ENCODE results near the gene GATAD2B. TPM values are rescaled to one million over a fixed set of nuclear protein-coding genes. Genes with fewer than 3 reads are reported as not detected.

The GATAD2B gene
- 46.4 to 48.1 TPM (median 47.0 TPM) in 3 replicates for total RNA-seq
- long read RNA-seq, partial matches to known transcripts: 0 of 4 reads
- long read RNA-seq, other reads (novel, unspliced or antisense): 4 of 4 reads

- Mint-ChIP-seq H3K36me3 (ENCODE audit: low read depth) (no peaks in the 10 kb centered on the region), H3K27ac (ENCODE audit: unreplicated experiment) (peak within 1 kb of the TSS; percentile 97), H3K9me3 (ENCODE audit: low read depth) (no peaks in the 10 kb centered on the region), H3K4me1 (ENCODE audit: low read depth) (peaks cover 37% of the 10 kb centered on the region), H3K4me3 (ENCODE audit: unreplicated experiment) (peak within 1 kb of the TSS; percentile 94), H3K27me3 (ENCODE audit: low read depth) (no peaks in the 10 kb centered on the region)
- peak; percentile 99 for DNase-seq (ENCODE audit: low spot score)
- no peak for TF ChIP-seq CTCF (IDR thresholded peaks at IDR 0.05)
Observed at GRCh38 chr1:153922972-153923925, at the start of gene GATAD2B. TSS of gene GATAD2B (minus strand) at chr1:153922972. CDS start at chr1:153828347, 94,625 bp downstream.

- H3K27ac Mint-ChIP-seq (ENCODE audit: unreplicated experiment): no peak overlapping the region
- no peak for TF ChIP-seq CTCF (IDR thresholded peaks at IDR 0.05)
- no peaks in the 10 kb centered on the region for H3K9me3 Mint-ChIP-seq (ENCODE audit: low read depth)
- H3K4me1 Mint-ChIP-seq (ENCODE audit: low read depth): peaks cover 28% of the 10 kb centered on the region
- DNase-seq (ENCODE audit: low spot score): no peak
- H3K4me3 Mint-ChIP-seq (ENCODE audit: unreplicated experiment): no peak overlapping the region
- H3K27me3 Mint-ChIP-seq (ENCODE audit: low read depth): no peaks in the 10 kb centered on the region
- H3K36me3 Mint-ChIP-seq (ENCODE audit: low read depth): peaks cover 5% of the 10 kb centered on the region
Observed at GRCh38 chr1:153970346-153970745, 47.6 kb upstream of the GATAD2B start.

- no peak for DNase-seq (ENCODE audit: low spot score)
- no peaks in the 10 kb centered on the region for H3K36me3 Mint-ChIP-seq (ENCODE audit: low read depth)
- no peak overlapping the region for H3K27ac Mint-ChIP-seq (ENCODE audit: unreplicated experiment)
Observed at GRCh38 chr1:153968972-153969371, 46.2 kb upstream of the GATAD2B start.

GRCh38 chr1:153968408-153968807, 45.6 kb upstream of the GATAD2B start:
- Mint-ChIP-seq H3K27ac (ENCODE audit: unreplicated experiment) (peak overlapping the region; percentile 98), H3K4me1 (ENCODE audit: low read depth) (peaks cover 43% of the 10 kb centered on the region)

More at GRCh38 chr1:153968972-153969371, 46.2 kb upstream of the GATAD2B start:
- H3K27me3 Mint-ChIP-seq (ENCODE audit: low read depth): no peaks in the 10 kb centered on the region
- H3K4me1 Mint-ChIP-seq (ENCODE audit: low read depth): peaks cover 37% of the 10 kb centered on the region
- H3K4me3 Mint-ChIP-seq (ENCODE audit: unreplicated experiment): no peak overlapping the region
- H3K9me3 Mint-ChIP-seq (ENCODE audit: low read depth): no peaks in the 10 kb centered on the region
- no peak for TF ChIP-seq CTCF (IDR thresholded peaks at IDR 0.05)

More at GRCh38 chr1:153968408-153968807, 45.6 kb upstream of the GATAD2B start:
- no peak for DNase-seq (ENCODE audit: low spot score)
- H3K9me3 Mint-ChIP-seq (ENCODE audit: low read depth): no peaks in the 10 kb centered on the region
- peak overlapping the region; percentile 95 for H3K4me3 Mint-ChIP-seq (ENCODE audit: unreplicated experiment)
- H3K36me3 Mint-ChIP-seq (ENCODE audit: low read depth): no peaks in the 10 kb centered on the region
- H3K27me3 Mint-ChIP-seq (ENCODE audit: low read depth): no peaks in the 10 kb centered on the region
- no peak for TF ChIP-seq CTCF (IDR thresholded peaks at IDR 0.05)
